ENCODE measurements around the gene FRMPD2. TPM values are rescaled to one million over a fixed set of nuclear protein-coding genes. Genes with fewer than 3 reads are reported as not detected.
A peak's percentile ranks its signal among the peaks of the same experiment; 100 is the strongest.
"Not testable (repeated sequence)": the region's sequence is repeated elsewhere in the genome, so short reads cannot be mapped to it uniquely, and the experiment has no call there.

Gene FRMPD2
- total RNA-seq, 2 experiments from 2014 or later = not detected

DNA sequence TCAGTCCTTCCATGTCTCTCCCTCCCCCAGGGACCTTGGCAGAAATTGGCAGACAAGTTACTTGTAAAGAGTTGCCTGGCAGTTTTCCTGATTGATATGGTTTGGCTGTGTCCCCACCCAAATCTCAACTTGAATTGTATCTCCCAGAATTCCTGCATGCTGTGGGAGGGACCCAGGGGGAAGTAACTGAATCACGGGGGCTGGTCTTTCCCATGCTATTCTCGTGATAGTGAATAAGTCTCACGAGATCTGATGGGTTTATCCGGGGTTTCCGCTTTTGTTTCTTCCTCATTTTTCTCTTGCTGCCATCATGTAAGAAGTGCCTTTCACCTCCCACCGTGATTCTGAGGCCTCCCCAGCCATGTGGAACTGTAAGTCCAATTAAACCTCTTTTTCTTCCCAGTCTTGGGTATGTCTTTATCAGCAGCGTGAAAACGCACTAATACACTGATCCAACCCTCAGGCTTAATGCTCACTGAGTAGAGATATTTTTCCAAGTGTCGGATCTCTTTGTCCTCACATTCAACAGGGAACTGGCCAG lies 88.2 kb downstream of the FRMPD2 start:
- DNase-seq; ATAC-seq; H3K4me3 Mint-ChIP-seq; H3K4me1 Mint-ChIP-seq; CTCF ChIA-PET; H3K36me3 Mint-ChIP-seq; H3K27ac Mint-ChIP-seq; H3K9me3 Mint-ChIP-seq (ENCODE audit: low read depth): not testable (repeated sequence)
- H3K27me3 Mint-ChIP-seq = peaks cover 12% of the 10 kb centered on the region

DNA sequence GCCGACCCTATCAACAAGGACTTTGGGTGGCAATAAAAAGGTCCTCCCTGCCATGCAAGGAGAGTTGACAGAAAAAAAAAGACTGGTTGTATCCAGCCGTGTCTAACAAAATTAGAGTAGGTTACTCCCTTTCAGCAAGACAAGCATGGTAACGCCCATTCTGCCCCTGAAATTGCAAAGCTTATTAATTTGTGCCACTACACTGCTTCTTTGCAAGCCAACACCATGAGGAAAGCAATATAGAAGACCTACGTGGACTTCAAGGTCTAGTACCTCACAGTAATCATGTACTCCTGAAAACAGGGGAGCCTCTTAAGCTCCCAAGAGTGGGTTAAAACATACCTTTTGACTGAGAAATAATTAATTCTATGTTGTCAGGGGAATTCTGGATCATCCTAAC lies 90.3 kb downstream of the FRMPD2 start:
- CTCF ChIA-PET = no interaction called here
- no peak for ATAC-seq
- Mint-ChIP-seq H3K27me3 (peaks cover 12% of the 10 kb centered on the region), H3K27ac (no peak overlapping the region), H3K4me1 (no peaks in the 10 kb centered on the region), H3K9me3 (ENCODE audit: low read depth) (no peaks in the 10 kb centered on the region), H3K4me3 (no peak overlapping the region), H3K36me3 (no peaks in the 10 kb centered on the region)
- no peak for DNase-seq

DNA sequence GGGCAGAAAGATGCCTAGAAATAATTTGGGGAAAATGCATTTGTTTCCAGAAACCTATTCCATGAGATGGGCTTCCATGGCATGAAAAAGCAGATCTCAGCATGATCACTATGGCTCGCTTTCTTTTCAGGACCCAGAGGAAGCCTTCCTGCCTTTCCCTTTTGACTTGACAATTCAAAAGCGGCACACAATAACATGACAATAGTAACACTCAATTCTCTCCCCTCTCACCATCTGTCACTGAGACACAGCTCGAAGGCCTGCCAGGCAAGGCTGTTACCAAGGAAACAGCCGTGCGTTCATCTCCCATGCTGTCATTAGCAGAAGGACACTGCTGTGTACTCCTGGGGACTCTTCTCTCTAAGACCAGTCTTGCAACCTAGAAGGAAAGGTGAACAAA lies 101.8 kb downstream of the FRMPD2 start:
- H3K4me1 Mint-ChIP-seq; H3K4me3 Mint-ChIP-seq; H3K27me3 Mint-ChIP-seq; H3K9me3 Mint-ChIP-seq (ENCODE audit: low read depth); H3K36me3 Mint-ChIP-seq; DNase-seq; CTCF ChIA-PET; H3K27ac Mint-ChIP-seq; ATAC-seq: not testable (repeated sequence)

DNA sequence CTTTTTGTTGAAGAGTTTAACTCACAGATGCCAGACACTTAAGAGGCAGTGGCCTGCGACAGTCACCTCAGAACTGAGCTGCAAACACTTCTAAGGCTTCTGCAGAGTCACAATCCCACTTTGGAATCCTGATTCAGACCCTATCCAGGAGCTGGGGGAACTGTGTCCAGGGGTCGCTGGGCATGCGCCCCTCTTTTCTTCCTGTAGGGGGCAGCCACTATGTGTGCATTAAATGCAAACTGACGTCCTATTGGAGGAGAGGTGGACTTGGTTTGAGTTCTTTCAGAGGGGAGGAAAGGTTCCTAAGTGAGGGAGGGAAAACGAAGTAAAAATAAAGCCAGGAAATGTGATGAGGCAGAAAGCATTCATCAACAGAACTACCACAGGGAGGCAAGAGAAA lies 113.8 kb downstream of the FRMPD2 start:
- DNase-seq; H3K4me3 Mint-ChIP-seq; H3K4me1 Mint-ChIP-seq; ATAC-seq; CTCF ChIA-PET; H3K27me3 Mint-ChIP-seq; H3K27ac Mint-ChIP-seq; H3K9me3 Mint-ChIP-seq (ENCODE audit: low read depth); H3K36me3 Mint-ChIP-seq: not testable (repeated sequence)

DNA sequence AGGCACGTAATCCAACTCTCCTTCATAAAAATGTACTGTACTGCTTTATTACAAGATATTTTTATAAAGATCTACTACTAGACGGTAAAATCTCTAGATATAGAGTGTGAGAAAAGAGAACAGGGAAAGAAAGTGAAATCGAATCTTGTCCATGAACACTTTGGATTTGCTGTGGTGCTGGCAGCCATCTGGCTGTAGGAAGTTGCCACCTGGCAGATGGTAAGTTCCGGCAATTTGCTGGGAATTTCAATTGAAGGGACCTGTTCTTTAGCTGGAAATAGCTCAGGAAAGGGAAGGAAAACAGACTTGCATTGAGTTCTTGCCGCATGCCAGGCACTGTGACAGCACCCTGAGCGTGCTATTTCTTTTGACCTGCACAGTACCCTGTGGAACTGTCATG lies 114.3 kb downstream of the FRMPD2 start:
- H3K4me3 Mint-ChIP-seq; H3K27ac Mint-ChIP-seq; H3K9me3 Mint-ChIP-seq (ENCODE audit: low read depth); DNase-seq; H3K4me1 Mint-ChIP-seq; ATAC-seq; CTCF ChIA-PET; H3K36me3 Mint-ChIP-seq; H3K27me3 Mint-ChIP-seq: not testable (repeated sequence)

DNA sequence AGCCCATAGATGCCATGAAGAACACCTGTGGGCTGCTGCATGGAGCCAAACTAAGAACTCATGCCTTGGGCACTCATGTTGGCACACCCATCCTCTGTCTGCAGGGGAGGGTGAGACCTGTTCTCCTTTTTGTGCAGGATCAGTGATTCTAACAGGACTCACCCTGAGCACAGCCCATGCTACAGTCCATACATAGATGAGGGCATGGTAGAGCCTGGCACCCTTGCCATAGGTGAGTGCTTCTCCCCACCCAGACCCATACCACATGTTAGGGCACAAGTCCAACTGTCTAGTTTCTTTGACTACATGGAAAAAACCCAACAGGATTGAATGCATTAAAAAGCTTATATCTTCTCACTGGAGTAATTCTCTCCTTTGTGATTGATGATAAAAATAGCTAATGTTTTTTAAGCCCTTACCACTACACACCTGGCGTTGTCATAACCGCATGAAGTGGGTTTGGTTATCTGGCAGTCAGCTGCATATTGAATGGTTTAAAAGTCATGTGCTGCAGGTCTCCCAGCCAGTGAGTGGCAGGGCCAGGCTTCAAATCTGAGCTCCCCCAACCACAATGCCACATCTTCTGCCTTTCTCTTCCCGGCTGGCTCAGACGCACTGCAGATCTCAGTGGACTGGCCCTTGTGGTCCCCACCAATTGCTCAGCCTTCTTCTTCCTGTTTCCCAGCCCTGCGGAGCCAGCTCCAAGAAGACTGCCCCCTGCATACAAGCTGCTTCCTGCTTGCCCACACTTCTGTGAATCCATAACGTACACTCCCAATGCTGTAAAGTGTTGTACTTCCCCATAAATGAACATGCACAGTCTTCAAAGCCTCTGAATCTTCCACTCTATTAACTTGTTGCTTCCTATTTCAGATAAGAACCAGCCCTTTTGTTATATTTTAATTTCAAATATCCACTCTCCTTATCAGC lies 120.0 kb downstream of the FRMPD2 start:
- ATAC-seq; H3K4me1 Mint-ChIP-seq; H3K36me3 Mint-ChIP-seq; H3K9me3 Mint-ChIP-seq (ENCODE audit: low read depth); H3K4me3 Mint-ChIP-seq; DNase-seq; H3K27me3 Mint-ChIP-seq; H3K27ac Mint-ChIP-seq; CTCF ChIA-PET: not testable (repeated sequence)

DNA sequence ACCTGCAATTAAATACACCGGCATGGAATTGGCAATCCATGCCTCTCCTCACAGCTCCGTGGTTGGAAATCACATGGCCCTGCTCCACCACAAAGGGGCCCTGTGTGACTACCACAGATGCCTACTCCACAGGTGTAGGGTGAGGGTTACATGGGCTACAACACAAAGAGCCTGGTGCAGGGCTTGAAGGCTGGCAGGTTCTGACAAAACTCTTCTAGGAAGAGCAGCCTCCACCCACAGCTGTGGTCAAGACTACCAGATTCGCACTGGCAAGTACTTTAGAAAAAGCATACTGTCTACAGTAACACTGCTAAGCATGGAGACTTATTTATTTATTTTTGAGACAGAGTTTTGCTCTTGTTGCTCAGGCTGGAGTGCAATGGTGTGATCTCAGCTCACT lies 126.9 kb downstream of the FRMPD2 start:
- H3K4me3 Mint-ChIP-seq; H3K9me3 Mint-ChIP-seq (ENCODE audit: low read depth); DNase-seq; H3K27ac Mint-ChIP-seq; H3K4me1 Mint-ChIP-seq; H3K36me3 Mint-ChIP-seq; ATAC-seq; CTCF ChIA-PET; H3K27me3 Mint-ChIP-seq: not testable (repeated sequence)

DNA sequence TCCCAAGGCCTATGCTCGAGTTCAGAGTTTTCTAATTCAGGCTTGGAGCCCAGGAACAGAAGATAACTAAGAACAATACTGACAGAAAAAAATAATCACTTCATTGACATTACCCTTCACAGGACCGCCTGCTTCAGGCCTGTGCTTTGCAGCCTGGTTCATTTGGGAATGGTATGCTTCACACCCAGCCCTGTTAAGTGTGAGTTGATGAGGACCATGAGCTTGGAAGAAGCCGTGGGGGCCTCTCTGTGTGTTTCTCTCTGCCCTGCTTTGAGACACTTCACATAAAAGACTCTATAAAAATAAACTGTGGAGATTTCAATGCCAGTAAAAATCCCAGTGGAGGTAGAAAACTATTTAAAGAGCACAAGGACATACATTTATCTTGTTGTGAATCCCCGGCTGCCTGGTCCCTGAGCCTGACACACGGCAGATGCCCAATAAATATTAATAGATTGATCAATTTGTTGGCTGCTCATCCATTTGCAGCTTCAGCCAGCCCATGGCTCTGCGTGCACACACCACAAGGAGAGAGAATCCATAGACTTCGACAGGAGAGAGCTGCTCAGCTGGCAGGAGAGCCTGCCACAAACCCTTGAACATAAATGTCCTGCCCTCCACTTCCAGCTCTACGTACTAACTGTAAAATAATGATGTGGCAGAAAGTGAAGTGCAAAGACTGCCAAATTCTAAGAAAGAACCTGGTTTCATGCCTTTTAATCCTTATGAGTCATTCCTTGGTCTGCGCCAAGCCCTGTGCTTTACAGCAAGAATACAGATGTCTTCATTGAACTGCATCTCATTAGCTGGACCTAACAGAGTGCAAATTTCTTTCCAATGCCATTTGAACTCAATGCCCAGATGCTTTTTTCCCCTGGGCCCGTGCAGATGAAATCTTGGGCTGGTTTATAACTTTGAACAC lies 130.5 kb downstream of the FRMPD2 start:
- H3K9me3 Mint-ChIP-seq (ENCODE audit: low read depth); DNase-seq; H3K4me1 Mint-ChIP-seq; H3K27ac Mint-ChIP-seq; H3K36me3 Mint-ChIP-seq; H3K4me3 Mint-ChIP-seq; H3K27me3 Mint-ChIP-seq; CTCF ChIA-PET: not testable (repeated sequence)
- peak; percentile 23 for ATAC-seq

DNA sequence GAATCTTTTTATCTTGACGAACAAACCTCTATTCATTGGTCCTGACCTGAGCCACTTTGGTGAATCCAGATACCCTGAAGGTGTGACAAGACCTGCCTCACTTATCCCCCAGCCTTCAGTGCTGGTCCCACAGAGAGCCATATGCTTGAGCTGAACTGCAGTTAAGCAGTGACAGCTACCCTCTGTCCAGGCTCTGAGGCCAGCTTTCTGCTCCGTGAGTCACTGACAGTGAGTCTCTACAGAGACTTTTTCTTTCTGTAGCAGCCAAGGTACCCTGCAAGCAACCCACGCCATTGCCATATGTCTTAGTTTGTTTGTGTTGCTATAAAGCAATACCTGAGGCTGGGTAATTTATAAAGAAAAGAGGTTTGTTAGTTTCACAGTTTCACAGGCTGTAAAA lies 133.5 kb downstream of the FRMPD2 start:
- H3K27me3 Mint-ChIP-seq; H3K4me1 Mint-ChIP-seq; ATAC-seq; DNase-seq; H3K36me3 Mint-ChIP-seq; H3K27ac Mint-ChIP-seq; H3K4me3 Mint-ChIP-seq; CTCF ChIA-PET; H3K9me3 Mint-ChIP-seq (ENCODE audit: low read depth): not testable (repeated sequence)

DNA sequence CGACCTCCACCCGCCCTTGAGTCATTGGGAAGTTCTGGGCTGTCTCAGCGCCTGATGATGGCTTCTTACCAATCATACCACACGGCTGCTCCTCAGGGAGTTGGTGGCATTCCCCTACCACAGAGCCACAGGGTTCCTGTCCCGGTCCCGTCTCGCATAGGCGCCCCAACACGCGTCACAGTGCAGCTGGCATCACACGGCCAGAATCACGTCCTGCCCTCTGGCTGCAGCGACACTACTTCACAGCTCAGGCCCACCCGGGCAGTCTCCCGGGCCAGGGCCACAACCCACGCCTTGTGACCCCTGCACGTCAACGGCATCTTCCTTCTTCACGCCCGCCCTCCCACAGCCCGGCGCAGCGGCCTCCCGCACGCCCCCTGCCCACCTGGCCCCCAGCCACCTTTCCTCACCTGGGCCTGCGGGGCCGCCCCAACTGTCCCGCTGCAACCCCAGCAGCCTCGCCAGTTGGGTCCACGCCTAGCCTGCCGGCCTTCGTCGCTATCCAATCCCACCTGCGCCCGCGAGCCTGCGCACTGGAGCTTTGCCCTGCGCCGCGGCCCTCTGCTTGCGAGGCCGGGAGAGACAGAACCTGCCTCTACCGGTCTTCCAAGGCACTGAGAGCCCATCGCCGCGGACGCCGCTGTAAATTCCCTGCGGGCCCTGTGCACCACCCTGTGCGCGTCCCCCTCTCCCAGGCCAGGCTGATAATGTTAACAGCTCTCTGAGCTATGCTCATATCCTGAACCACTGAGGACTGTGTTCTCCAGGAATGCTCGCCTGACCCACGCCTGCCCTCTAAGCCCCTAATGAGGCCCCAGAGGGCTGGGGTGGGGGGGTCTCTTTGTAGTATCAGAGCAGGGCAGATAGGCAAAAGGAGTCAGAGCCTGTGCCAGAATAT lies 134.3 kb downstream of the FRMPD2 start:
- DNase-seq; H3K27ac Mint-ChIP-seq; H3K36me3 Mint-ChIP-seq; H3K4me1 Mint-ChIP-seq; CTCF ChIA-PET; H3K9me3 Mint-ChIP-seq (ENCODE audit: low read depth); H3K27me3 Mint-ChIP-seq; H3K4me3 Mint-ChIP-seq: not testable (repeated sequence)
- peak; percentile 12 for ATAC-seq

DNA sequence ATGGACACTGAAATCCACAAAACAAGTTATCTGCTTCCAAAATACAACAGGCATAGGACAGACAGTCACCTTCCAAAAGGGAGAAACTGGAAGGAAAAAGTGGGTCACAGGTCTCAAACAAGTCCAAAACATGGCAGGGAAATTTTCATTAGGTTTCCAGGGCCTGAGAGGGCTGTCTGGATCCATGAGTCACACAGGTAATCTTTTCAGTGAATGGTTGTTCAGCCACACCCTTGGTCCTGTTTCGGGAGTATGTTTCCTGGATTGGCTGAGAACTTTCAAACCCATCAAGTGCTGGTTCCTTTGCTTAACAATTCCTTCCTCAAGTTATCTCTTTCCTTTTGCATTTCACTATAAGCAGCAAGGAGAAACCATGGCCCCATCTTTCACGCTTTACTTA lies 145.5 kb downstream of the FRMPD2 start:
- H3K4me3 Mint-ChIP-seq; DNase-seq; CTCF ChIA-PET; H3K36me3 Mint-ChIP-seq; H3K27me3 Mint-ChIP-seq; H3K27ac Mint-ChIP-seq; ATAC-seq; H3K9me3 Mint-ChIP-seq (ENCODE audit: low read depth); H3K4me1 Mint-ChIP-seq: not testable (repeated sequence)

DNA sequence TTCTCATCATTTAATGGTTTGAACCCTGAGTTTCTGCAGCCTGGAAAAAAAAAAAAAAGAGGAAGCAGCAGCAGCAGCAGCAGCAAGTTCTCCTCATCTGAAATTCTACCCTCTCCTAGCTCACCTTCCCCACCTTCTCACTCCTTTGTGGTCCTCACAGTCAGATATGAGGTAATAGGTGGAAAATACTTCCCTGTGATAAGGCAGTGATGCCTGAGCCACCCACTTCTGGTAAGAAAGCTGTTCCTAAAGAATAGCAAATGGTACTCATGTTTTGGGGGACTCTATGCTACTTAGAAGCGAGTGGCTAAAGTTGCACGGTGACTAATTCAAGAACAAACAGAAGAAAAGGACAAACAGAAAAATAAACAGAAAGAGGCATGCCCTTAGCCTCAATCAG lies 148.2 kb downstream of the FRMPD2 start:
- DNase-seq; ATAC-seq; H3K27ac Mint-ChIP-seq; CTCF ChIA-PET; H3K9me3 Mint-ChIP-seq (ENCODE audit: low read depth); H3K4me1 Mint-ChIP-seq; H3K36me3 Mint-ChIP-seq; H3K27me3 Mint-ChIP-seq; H3K4me3 Mint-ChIP-seq: not testable (repeated sequence)

DNA sequence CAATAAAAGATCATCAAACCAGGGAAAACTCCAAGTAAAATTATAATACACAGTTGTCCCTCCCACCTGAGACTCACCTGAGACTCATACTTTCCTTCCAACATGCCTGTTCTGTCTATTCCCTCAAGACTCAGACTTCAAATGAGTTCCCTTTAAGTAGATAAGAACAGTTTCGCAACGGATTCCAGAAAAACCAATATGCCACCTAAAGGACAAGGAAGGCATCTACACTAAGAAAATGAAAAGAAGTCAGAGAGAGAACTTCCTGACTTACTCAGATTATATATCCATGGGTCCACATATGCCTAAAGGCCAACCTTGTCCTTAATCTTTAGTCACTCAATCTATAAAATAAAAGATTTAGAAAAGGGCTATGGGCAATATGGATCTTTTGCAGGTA lies 148.9 kb downstream of the FRMPD2 start:
- H3K9me3 Mint-ChIP-seq (ENCODE audit: low read depth); DNase-seq; H3K4me1 Mint-ChIP-seq; H3K27me3 Mint-ChIP-seq; ATAC-seq; H3K4me3 Mint-ChIP-seq; CTCF ChIA-PET; H3K27ac Mint-ChIP-seq; H3K36me3 Mint-ChIP-seq: not testable (repeated sequence)

Measured in activated CD8-positive, alpha-beta memory T cell treated with anti-CD3 and anti-CD28 coated beads, Interleukin-2, amount 10 ng/mL, durations not matched to agents 7 days and 5 days (primary cell).